ENCODE results near the gene PI4KA. TPM values are rescaled to one million over a fixed set of nuclear protein-coding genes. Genes with fewer than 3 reads are reported as not detected.

The PI4KA gene
- total RNA-seq, 2 experiments from 2014 or later, result 46.9 to 95.7 TPM

DNA sequence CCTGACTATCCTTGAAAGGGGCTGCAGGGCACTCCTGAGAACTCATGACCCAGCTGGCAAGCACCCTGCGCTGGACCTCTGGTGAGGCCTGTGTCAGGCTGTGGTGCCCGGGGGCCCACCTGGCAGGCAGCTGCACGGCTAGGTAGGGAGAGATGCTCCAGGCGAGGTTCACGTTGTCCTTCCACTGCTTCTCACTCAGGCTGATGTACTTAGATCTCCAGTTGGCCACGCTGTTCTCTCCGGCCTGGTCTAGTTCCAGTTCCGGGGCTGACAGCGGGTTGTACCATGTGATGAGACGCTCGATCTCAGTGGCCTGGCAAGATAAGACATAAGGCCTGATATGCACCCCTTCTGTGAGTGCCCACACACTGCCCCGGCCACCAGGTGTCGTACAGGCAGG lies 129.4 kb downstream of the PI4KA start:
- no peak overlapping the region for H3K4me2 ChIP-seq (ENCODE audit: low read length)
- H4K20me1 ChIP-seq (ENCODE audit: insufficient read depth, low read length), result no peaks in the 10 kb centered on the region
- no TSS peak for BruUV-seq (replicated peaks)
- CTCF ChIA-PET (ENCODE audit: unreplicated experiment), result no interaction called here
- intact Hi-C loops (cut with micrococcal nuclease; ENCODE audit: unreplicated experiment), result no loop called here
- no peak overlapping the region for H2AFZ ChIP-seq (ENCODE audit: low read length)
- no peak for DNase-seq (ENCODE audit: low spot score)
- H3K4me3 ChIP-seq (ENCODE audit: low read depth, low read length, poor library complexity, severe bottlenecking), result no peak overlapping the region
- H3K9me3 ChIP-seq (ENCODE audit: low read length), result no peaks in the 10 kb centered on the region
- POLR2A ChIA-PET, result no interaction called here
- no peak overlapping the region for H3K27ac ChIP-seq (ENCODE audit: low read depth, low read length, poor library complexity, severe bottlenecking)
- TF ChIP-seq, protein P1, sequence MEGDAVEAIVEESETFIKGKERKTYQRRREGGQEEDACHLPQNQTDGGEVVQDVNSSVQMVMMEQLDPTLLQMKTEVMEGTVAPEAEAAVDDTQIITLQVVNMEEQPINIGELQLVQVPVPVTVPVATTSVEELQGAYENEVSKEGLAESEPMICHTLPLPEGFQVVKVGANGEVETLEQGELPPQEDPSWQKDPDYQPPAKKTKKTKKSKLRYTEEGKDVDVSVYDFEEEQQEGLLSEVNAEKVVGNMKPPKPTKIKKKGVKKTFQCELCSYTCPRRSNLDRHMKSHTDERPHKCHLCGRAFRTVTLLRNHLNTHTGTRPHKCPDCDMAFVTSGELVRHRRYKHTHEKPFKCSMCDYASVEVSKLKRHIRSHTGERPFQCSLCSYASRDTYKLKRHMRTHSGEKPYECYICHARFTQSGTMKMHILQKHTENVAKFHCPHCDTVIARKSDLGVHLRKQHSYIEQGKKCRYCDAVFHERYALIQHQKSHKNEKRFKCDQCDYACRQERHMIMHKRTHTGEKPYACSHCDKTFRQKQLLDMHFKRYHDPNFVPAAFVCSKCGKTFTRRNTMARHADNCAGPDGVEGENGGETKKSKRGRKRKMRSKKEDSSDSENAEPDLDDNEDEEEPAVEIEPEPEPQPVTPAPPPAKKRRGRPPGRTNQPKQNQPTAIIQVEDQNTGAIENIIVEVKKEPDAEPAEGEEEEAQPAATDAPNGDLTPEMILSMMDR (conservative IDR thresholded peaks at IDR 0.05; ENCODE audit: low read length), result no peak
- TF ChIP-seq EZH2phosphoT487 (IDR thresholded peaks at IDR 0.05; ENCODE audit: borderline replicate concordance, low read depth, low read length), result no peak
- H3K79me2 ChIP-seq (ENCODE audit: insufficient read depth, low read depth, low read length), result no peaks in the 10 kb centered on the region
- no peaks in the 10 kb centered on the region for H3K9me2 ChIP-seq (ENCODE audit: insufficient read depth, low read length)
- no peaks in the 10 kb centered on the region for H3K4me1 ChIP-seq (ENCODE audit: insufficient read depth, low read length, poor library complexity, severe bottlenecking)
- H3K36me3 ChIP-seq (ENCODE audit: insufficient read depth, low read length), result peaks cover 26% of the 10 kb centered on the region; the same call in 1 of the 2 replicates

GRCh38 chr22:20728523-20729190 lies 130.0 kb downstream of the PI4KA start:
- Histone ChIP-seq H3K9me2 (ENCODE audit: insufficient read depth, low read length) (no peaks in the 10 kb centered on the region), H3K36me3 (ENCODE audit: insufficient read depth, low read length) (peaks cover 26% of the 10 kb centered on the region; the same call in 1 of the 2 replicates), H3K79me2 (ENCODE audit: insufficient read depth, low read depth, low read length) (no peaks in the 10 kb centered on the region), H3K4me3 (ENCODE audit: low read depth, low read length, poor library complexity, severe bottlenecking) (no peak overlapping the region), H3K4me2 (ENCODE audit: low read length) (no peak overlapping the region), H3K9me3 (ENCODE audit: low read length) (no peaks in the 10 kb centered on the region), H4K20me1 (ENCODE audit: insufficient read depth, low read length) (no peaks in the 10 kb centered on the region), H2AFZ (ENCODE audit: low read length) (no peak overlapping the region), H3K27ac (ENCODE audit: low read depth, low read length, poor library complexity, severe bottlenecking) (no peak overlapping the region), H3K4me1 (ENCODE audit: insufficient read depth, low read length, poor library complexity, severe bottlenecking) (no peaks in the 10 kb centered on the region)
- no TSS peak for BruUV-seq (replicated peaks)
- intact Hi-C loops (cut with micrococcal nuclease; ENCODE audit: unreplicated experiment), result no loop called here
- DNase-seq (ENCODE audit: low spot score), result no peak
- CTCF ChIA-PET (ENCODE audit: unreplicated experiment), result no interaction called here
- POLR2A ChIA-PET, result no interaction called here
- no peak for TF ChIP-seq EZH2phosphoT487 (IDR thresholded peaks at IDR 0.05; ENCODE audit: borderline replicate concordance, low read depth, low read length)
- TF ChIP-seq, protein P1 (conservative IDR thresholded peaks at IDR 0.05; ENCODE audit: low read length), result no peak

Measured in OCI-LY7 (cell line).